ENCODE results near the gene DRAM2.

The DRAM2 gene

GRCh38 chr1:111142356-111142975 is 2.6 kb upstream of the DRAM2 start:
- Histone ChIP-seq H3K4me1 (ENCODE audit: control insufficient read depth, insufficient read depth, low read length, unreplicated experiment) (peaks cover 15% of the 10 kb centered on the region), H3K36me3 (ENCODE audit: insufficient read depth, low read length) (peaks cover 4% of the 10 kb centered on the region; the same call in 1 of the 2 replicates), H3K27me3 (ENCODE audit: insufficient read depth, low read length) (no peaks in the 10 kb centered on the region), H3K27ac (ENCODE audit: low read depth, low read length) (no peak overlapping the region), H2AFZ (ENCODE audit: low read length, unreplicated experiment) (no peak overlapping the region), H3K4me3 (ENCODE audit: low read depth, low read length) (no peak overlapping the region), H3K79me2 (ENCODE audit: control insufficient read depth, insufficient read depth, low read length, unreplicated experiment) (peaks cover 87% of the 10 kb centered on the region)

GRCh38 chr1:111141245-111142220 is 1.6 kb upstream of the DRAM2 start:
- Histone ChIP-seq H3K79me2 (ENCODE audit: control insufficient read depth, insufficient read depth, low read length, unreplicated experiment) (peaks cover 82% of the 10 kb centered on the region), H3K36me3 (ENCODE audit: insufficient read depth, low read length) (peaks cover 4% of the 10 kb centered on the region; the same call in 1 of the 2 replicates), H2AFZ (ENCODE audit: low read length, unreplicated experiment) (peak overlapping the region; percentile 89), H3K4me3 (ENCODE audit: low read depth, low read length) (peak overlapping the region; percentile 94), H3K27ac (ENCODE audit: low read depth, low read length) (no peak overlapping the region), H3K4me1 (ENCODE audit: control insufficient read depth, insufficient read depth, low read length, unreplicated experiment) (peaks cover 15% of the 10 kb centered on the region), H3K27me3 (ENCODE audit: insufficient read depth, low read length) (no peaks in the 10 kb centered on the region)

- peaks cover 72% of the 10 kb centered on the region for H3K79me2 ChIP-seq (ENCODE audit: control insufficient read depth, insufficient read depth, low read length, unreplicated experiment)
- H2AFZ ChIP-seq (ENCODE audit: low read length, unreplicated experiment): peak overlapping the region; percentile 89
- H3K27ac ChIP-seq (ENCODE audit: low read depth, low read length): peak overlapping the region; percentile 57; the same call in 1 of the 2 replicates
- peaks cover 15% of the 10 kb centered on the region for H3K4me1 ChIP-seq (ENCODE audit: control insufficient read depth, insufficient read depth, low read length, unreplicated experiment)
- peaks cover 10% of the 10 kb centered on the region for H3K36me3 ChIP-seq (ENCODE audit: insufficient read depth, low read length)
- peak overlapping the region; percentile 94 for H3K4me3 ChIP-seq (ENCODE audit: low read depth, low read length)
- no peaks in the 10 kb centered on the region for H3K27me3 ChIP-seq (ENCODE audit: insufficient read depth, low read length)
These were observed 731 bp upstream of the DRAM2 start for GRCh38 chr1:111140680-111140967.

DNA sequence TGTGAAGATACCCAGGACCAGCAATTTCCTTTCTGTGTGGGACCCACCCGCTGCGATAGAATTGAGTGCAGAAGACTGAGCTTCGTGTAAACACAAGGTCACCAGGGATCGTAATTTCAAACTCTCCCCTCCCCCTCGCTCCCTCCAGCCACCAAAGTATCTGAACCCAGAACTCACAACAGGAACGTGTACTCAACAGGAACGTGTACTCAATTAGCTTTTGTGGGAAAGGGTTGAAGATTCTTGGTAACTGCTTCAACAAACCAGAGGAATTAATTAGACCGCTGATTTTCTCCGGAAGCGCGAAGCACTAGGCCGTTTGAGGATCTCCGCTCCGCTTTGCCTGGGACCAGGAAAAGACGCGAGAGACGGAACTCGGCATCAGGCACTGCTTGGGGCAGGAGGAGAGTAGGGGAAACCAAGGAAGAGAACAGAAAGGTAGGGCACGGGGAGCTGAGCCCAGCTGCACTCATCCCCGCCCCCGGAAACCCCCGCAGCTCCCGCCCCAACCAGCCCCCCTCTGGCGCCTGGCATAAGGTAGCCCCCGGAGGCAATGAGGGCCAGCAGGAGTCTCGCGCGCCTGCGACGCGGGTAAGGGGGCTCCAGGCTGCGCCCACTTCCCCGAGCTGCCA is 453 bp downstream of the DRAM2 start:
- H3K36me3 ChIP-seq (ENCODE audit: insufficient read depth, low read length): peaks cover 18% of the 10 kb centered on the region
- peak overlapping the region; percentile 57 for H3K27ac ChIP-seq (ENCODE audit: low read depth, low read length)
- peak overlapping the region; percentile 94 for H3K4me3 ChIP-seq (ENCODE audit: low read depth, low read length)
- H3K4me1 ChIP-seq (ENCODE audit: control insufficient read depth, insufficient read depth, low read length, unreplicated experiment): peaks cover 15% of the 10 kb centered on the region
- peaks cover 61% of the 10 kb centered on the region for H3K79me2 ChIP-seq (ENCODE audit: control insufficient read depth, insufficient read depth, low read length, unreplicated experiment)
- peak overlapping the region; percentile 89 for H2AFZ ChIP-seq (ENCODE audit: low read length, unreplicated experiment)
- H3K27me3 ChIP-seq (ENCODE audit: insufficient read depth, low read length): no peaks in the 10 kb centered on the region

- Histone ChIP-seq H3K79me2 (ENCODE audit: control insufficient read depth, insufficient read depth, low read length, unreplicated experiment) (peaks cover 18% of the 10 kb centered on the region), H3K27me3 (ENCODE audit: insufficient read depth, low read length) (no peaks in the 10 kb centered on the region), H3K27ac (ENCODE audit: low read depth, low read length) (no peak overlapping the region), H3K36me3 (ENCODE audit: insufficient read depth, low read length) (peaks cover 39% of the 10 kb centered on the region), H3K4me3 (ENCODE audit: low read depth, low read length) (no peak overlapping the region), H2AFZ (ENCODE audit: low read length, unreplicated experiment) (no peak overlapping the region), H3K4me1 (ENCODE audit: control insufficient read depth, insufficient read depth, low read length, unreplicated experiment) (no peaks in the 10 kb centered on the region)
These were observed 6.0 kb downstream of the DRAM2 start for GRCh38 chr1:111133866-111134265.

DNA sequence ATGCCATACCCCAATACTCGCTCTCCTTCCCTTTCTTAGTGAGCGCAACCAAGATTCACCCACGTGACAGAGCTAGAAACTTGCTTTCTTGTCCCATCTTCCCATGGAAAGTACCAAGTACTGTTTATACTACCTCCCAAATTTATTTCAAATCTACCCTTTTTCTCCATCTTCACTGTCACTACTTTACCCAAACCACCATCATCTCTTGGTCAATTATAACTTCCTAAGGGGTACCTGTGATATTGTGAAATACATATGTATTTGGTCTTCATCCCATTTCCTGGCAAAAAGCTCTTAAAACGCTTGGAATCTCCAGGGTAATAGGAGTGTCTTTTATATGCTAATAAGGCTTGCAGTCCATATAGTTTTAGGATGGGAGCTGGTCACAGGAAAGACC is 8.2 kb downstream of the DRAM2 start:
- H3K27ac ChIP-seq (ENCODE audit: low read depth, low read length): no peak overlapping the region

DNA sequence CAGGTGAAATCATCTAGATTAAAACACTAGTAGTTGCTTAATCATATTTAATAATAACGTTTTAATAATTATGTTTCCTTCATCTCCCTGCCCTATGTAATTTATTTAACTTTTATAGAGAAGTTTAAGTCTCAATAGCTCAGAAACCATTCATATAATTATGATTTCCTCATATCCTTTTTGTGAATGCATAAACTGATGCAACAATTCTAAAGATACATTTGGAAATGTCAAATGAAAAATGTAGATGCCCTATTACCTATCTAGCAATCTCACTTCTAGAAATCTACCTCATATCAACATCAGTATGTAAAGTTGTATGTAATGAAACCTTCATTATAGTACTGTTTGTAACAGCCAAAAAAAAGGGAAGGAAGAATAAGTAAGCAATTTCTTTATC is 10.5 kb downstream of the DRAM2 start:
- Histone ChIP-seq H3K79me2 (ENCODE audit: control insufficient read depth, insufficient read depth, low read length, unreplicated experiment) (peaks cover 2% of the 10 kb centered on the region), H2AFZ (ENCODE audit: low read length, unreplicated experiment) (no peak overlapping the region), H3K36me3 (ENCODE audit: insufficient read depth, low read length) (peaks cover 39% of the 10 kb centered on the region), H3K27me3 (ENCODE audit: insufficient read depth, low read length) (no peaks in the 10 kb centered on the region), H3K27ac (ENCODE audit: low read depth, low read length) (no peak overlapping the region), H3K4me3 (ENCODE audit: low read depth, low read length) (no peak overlapping the region), H3K4me1 (ENCODE audit: control insufficient read depth, insufficient read depth, low read length, unreplicated experiment) (no peaks in the 10 kb centered on the region)

More for the DNA sequence above, 8.2 kb downstream of the DRAM2 start:
- Histone ChIP-seq H3K4me3 (ENCODE audit: low read depth, low read length) (no peak overlapping the region), H3K27me3 (ENCODE audit: insufficient read depth, low read length) (no peaks in the 10 kb centered on the region), H3K79me2 (ENCODE audit: control insufficient read depth, insufficient read depth, low read length, unreplicated experiment) (peaks cover 2% of the 10 kb centered on the region), H3K36me3 (ENCODE audit: insufficient read depth, low read length) (peaks cover 35% of the 10 kb centered on the region), H3K4me1 (ENCODE audit: control insufficient read depth, insufficient read depth, low read length, unreplicated experiment) (no peaks in the 10 kb centered on the region), H2AFZ (ENCODE audit: low read length, unreplicated experiment) (no peak overlapping the region)

GRCh38 chr1:111127923-111128643 is 11.8 kb downstream of the DRAM2 start:
- no peaks in the 10 kb centered on the region for H3K27me3 ChIP-seq (ENCODE audit: insufficient read depth, low read length)
- H3K79me2 ChIP-seq (ENCODE audit: control insufficient read depth, insufficient read depth, low read length, unreplicated experiment): peaks cover 2% of the 10 kb centered on the region
- H3K4me1 ChIP-seq (ENCODE audit: control insufficient read depth, insufficient read depth, low read length, unreplicated experiment): no peaks in the 10 kb centered on the region
- no peak overlapping the region for H3K4me3 ChIP-seq (ENCODE audit: low read depth, low read length)
- H2AFZ ChIP-seq (ENCODE audit: low read length, unreplicated experiment): no peak overlapping the region
- H3K27ac ChIP-seq (ENCODE audit: low read depth, low read length): no peak overlapping the region
- H3K36me3 ChIP-seq (ENCODE audit: insufficient read depth, low read length): peaks cover 43% of the 10 kb centered on the region

- H2AFZ ChIP-seq (ENCODE audit: low read length, unreplicated experiment): no peak overlapping the region
- peaks cover 2% of the 10 kb centered on the region for H3K79me2 ChIP-seq (ENCODE audit: control insufficient read depth, insufficient read depth, low read length, unreplicated experiment)
- no peaks in the 10 kb centered on the region for H3K27me3 ChIP-seq (ENCODE audit: insufficient read depth, low read length)
- H3K27ac ChIP-seq (ENCODE audit: low read depth, low read length): no peak overlapping the region
- H3K4me1 ChIP-seq (ENCODE audit: control insufficient read depth, insufficient read depth, low read length, unreplicated experiment): no peaks in the 10 kb centered on the region
- no peak overlapping the region for H3K4me3 ChIP-seq (ENCODE audit: low read depth, low read length)
- H3K36me3 ChIP-seq (ENCODE audit: insufficient read depth, low read length): peaks cover 39% of the 10 kb centered on the region
These were observed 13.5 kb downstream of the DRAM2 start for GRCh38 chr1:111126354-111126753.

- no peaks in the 10 kb centered on the region for H3K27me3 ChIP-seq (ENCODE audit: insufficient read depth, low read length)
These were observed 23.4 kb downstream of the DRAM2 start for GRCh38 chr1:111116496-111116895.

More at GRCh38 chr1:111116496-111116895, 23.4 kb downstream of the DRAM2 start:
- Histone ChIP-seq H3K79me2 (ENCODE audit: control insufficient read depth, insufficient read depth, low read length, unreplicated experiment) (no peaks in the 10 kb centered on the region), H3K36me3 (ENCODE audit: insufficient read depth, low read length) (peaks cover 34% of the 10 kb centered on the region), H3K27ac (ENCODE audit: low read depth, low read length) (no peak overlapping the region), H2AFZ (ENCODE audit: low read length, unreplicated experiment) (no peak overlapping the region), H3K4me3 (ENCODE audit: low read depth, low read length) (no peak overlapping the region), H3K4me1 (ENCODE audit: control insufficient read depth, insufficient read depth, low read length, unreplicated experiment) (no peaks in the 10 kb centered on the region)
